ENCODE results near the gene NANS.

- TF ChIP-seq CTCF (IDR thresholded peaks at IDR 0.05) (peak in 1 of 3 donors; percentile 28), POLR2A (IDR thresholded peaks at IDR 0.05) (no peak), POLR2AphosphoS5 (IDR thresholded peaks at IDR 0.05) (no peak)
These were observed 61.6 kb downstream of the NANS start for GRCh38 chr9:98117984-98118639.
